Stimulated activated CD8-positive, alpha-beta memory T cell treated with anti-CD3 and anti-CD28 coated beads, Interleukin-12 subunit alpha, Interleukin-12 subunit beta, amount 100 ng/mL, for 4 hours (primary cell): ENCODE data around the gene CNTN2.

Experiments used
- DNase-seq: peaks from one replicate; pipeline ENCODE4 v3.0.0-alpha.2; 2020; ENCODE audit warnings: low read depth

Gene CNTN2

GRCh38 chr1:205127646-205128045 is 84.6 kb downstream of the CNTN2 start:
- DNase-seq = no peak
